HL-60 (cell line): ENCODE results near the gene AHSA1.

Experiments used
- DNase-seq, 2 experiments: peaks; one replicate each; pipeline ENCODE4 v3.0.0-alpha.2; 2010 to 2020; ENCODE audit warnings: low read depth in 1 of 2, low spot score in 1 of 2
- H3K27ac ChIP-seq: fragments of 250-450 bp; sonication (Bioruptor Pico); replicated peaks from 2 replicates; pipeline ENCODE4 v1.5.1; 2020; ENCODE audit warnings: mild to moderate bottlenecking, moderate library complexity
- H3K27me3 ChIP-seq: fragments of 250-450 bp; sonication (Bioruptor Pico); 2 replicates; pipeline ENCODE4 v1.5.1; 2021; ENCODE audit warnings: mild to moderate bottlenecking, moderate library complexity; ENCODE audit not compliant: insufficient read depth, poor library complexity, severe bottlenecking
- H3K4me3 ChIP-seq: replicated peaks from 2 replicates; pipeline ENCODE4 v1.5.1; 2011; ENCODE audit warnings: mild to moderate bottlenecking, control low read depth, low read length; ENCODE audit not compliant: insufficient read depth
- CTCF ChIP-seq: IDR thresholded peaks from one replicate; pipeline ENCODE4 v1.5.1; 2011; ENCODE audit warnings: low read length, control low read depth, inconsistent platforms; ENCODE audit not compliant: insufficient read depth
- GABPA ChIP-seq: IDR thresholded peaks from 2 replicates; pipeline ENCODE4 v1.6.1; 2012; ENCODE audit warnings: low read depth
- POLR2AphosphoS5 ChIP-seq: IDR thresholded peaks from 2 replicates; pipeline ENCODE4 v1.6.1; 2012; ENCODE audit warnings: low read depth
- SPI1 ChIP-seq: IDR thresholded peaks from 2 replicates; pipeline ENCODE4 v1.6.1; 2012; ENCODE audit warnings: low read depth, mild to moderate bottlenecking, borderline replicate concordance
- TF ChIP-seq, protein P1 (sequence below): IDR thresholded peaks from 2 replicates; pipeline ENCODE4 v1.6.1; 2012; ENCODE audit warnings: low read depth; ENCODE audit not compliant: insufficient replicate concordance

The AHSA1 gene

GRCh38 chr14:77421201-77421600 lies 36.7 kb upstream of the AHSA1 start:
- TF ChIP-seq CTCF (no peak), GABPA (no peak), SPI1 (no peak), POLR2AphosphoS5 (no peak)
- TF ChIP-seq, protein P1, sequence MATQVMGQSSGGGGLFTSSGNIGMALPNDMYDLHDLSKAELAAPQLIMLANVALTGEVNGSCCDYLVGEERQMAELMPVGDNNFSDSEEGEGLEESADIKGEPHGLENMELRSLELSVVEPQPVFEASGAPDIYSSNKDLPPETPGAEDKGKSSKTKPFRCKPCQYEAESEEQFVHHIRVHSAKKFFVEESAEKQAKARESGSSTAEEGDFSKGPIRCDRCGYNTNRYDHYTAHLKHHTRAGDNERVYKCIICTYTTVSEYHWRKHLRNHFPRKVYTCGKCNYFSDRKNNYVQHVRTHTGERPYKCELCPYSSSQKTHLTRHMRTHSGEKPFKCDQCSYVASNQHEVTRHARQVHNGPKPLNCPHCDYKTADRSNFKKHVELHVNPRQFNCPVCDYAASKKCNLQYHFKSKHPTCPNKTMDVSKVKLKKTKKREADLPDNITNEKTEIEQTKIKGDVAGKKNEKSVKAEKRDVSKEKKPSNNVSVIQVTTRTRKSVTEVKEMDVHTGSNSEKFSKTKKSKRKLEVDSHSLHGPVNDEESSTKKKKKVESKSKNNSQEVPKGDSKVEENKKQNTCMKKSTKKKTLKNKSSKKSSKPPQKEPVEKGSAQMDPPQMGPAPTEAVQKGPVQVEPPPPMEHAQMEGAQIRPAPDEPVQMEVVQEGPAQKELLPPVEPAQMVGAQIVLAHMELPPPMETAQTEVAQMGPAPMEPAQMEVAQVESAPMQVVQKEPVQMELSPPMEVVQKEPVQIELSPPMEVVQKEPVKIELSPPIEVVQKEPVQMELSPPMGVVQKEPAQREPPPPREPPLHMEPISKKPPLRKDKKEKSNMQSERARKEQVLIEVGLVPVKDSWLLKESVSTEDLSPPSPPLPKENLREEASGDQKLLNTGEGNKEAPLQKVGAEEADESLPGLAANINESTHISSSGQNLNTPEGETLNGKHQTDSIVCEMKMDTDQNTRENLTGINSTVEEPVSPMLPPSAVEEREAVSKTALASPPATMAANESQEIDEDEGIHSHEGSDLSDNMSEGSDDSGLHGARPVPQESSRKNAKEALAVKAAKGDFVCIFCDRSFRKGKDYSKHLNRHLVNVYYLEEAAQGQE: no peak

GRCh38 chr14:77423423-77423822 lies 34.5 kb upstream of the AHSA1 start, which contains the start of gene NOXRED1:
Gene NOXRED1 (minus strand): TSS chr14:77423523. CDS start chr14:77422889, 634 bp downstream.
- DNase-seq: no peak
- Histone ChIP-seq H3K27ac (no peak within 1 kb of the TSS), H3K27me3 (no peaks in the 10 kb centered on the region), H3K4me3 (no peak within 1 kb of the TSS)
- TF ChIP-seq GABPA (no peak), CTCF (no peak), POLR2AphosphoS5 (no peak), SPI1 (no peak)
- TF ChIP-seq, protein P1: no peak

More at GRCh38 chr14:77421201-77421600, 36.7 kb upstream of the AHSA1 start:
- H3K27ac ChIP-seq: no peak overlapping the region
- DNase-seq: no peak
- H3K27me3 ChIP-seq: no peaks in the 10 kb centered on the region
- no peak overlapping the region for H3K4me3 ChIP-seq

DNA sequence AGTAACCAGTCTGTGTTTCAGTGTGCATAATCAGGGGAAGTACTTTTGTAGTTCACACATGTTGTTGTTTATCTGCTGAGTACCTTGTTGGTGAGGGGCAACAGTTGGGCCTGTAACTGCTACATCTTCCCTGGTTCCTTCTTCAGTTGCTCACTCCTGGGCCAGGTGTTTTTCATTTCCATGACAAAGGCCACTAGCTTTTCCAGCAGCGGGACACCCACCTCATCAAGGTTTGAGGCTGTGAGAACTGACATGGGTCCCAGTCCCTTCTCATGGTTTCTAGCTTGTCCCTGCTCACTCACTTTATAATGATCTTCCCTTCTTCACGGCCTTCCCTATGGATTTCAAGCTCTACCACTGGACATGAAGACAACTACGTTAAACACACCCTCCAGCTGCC lies 33.0 kb upstream of the AHSA1 start:
- TF ChIP-seq SPI1 (no peak), GABPA (no peak), POLR2AphosphoS5 (no peak), CTCF (no peak)
- TF ChIP-seq, protein P1: no peak
- Histone ChIP-seq H3K27me3 (no peaks in the 10 kb centered on the region), H3K4me3 (no peak overlapping the region), H3K27ac (no peak overlapping the region)
- DNase-seq: no peak
